Psoas muscle (tissue), 8 donors: Measurements from ENCODE around the gene SCN7A. TPM values are rescaled to one million over a fixed set of nuclear protein-coding genes. Genes with fewer than 3 reads are reported as not detected.
A peak's percentile ranks its signal among the peaks of the same experiment; 100 is the strongest.

Experiments
- ATAC-seq, 4 donors: fragments of 200-7000 bp; cut with Tn5 transposase; one replicate each; pipeline ENCODE4 v1.9.1; 2020; ENCODE audit warnings: moderate library complexity in 3 of 4, mild to moderate bottlenecking in 2 of 4
- DNase-seq, 2 donors: peaks; one replicate each; pipeline ENCODE4 v3.0.0-alpha.2; 2020
- H3K27ac ChIP-seq: fragments of 200-600 bp; one replicate; pipeline ENCODE4 v1.8.0; 2022
- H3K27me3 ChIP-seq, 3 donors: fragments of 200-600 bp in 1 of 3; one replicate each; pipeline versions ENCODE4 v1.6.1 to v1.8.0; 2013 to 2022; ENCODE audit warnings: low read length in 2 of 3, mild to moderate bottlenecking in 2 of 3, moderate library complexity in 1 of 3; ENCODE audit not compliant: insufficient read depth in 3 of 3
- H3K36me3 ChIP-seq, 2 donors: fragments of 200-600 bp in 1 of 2; one replicate each; pipeline versions ENCODE4 v1.6.1 to v1.8.0; 2013 to 2022; ENCODE audit warnings: low read depth in 1 of 2, mild to moderate bottlenecking in 1 of 2, moderate library complexity in 1 of 2; ENCODE audit not compliant: insufficient read depth in 1 of 2
- H3K4me1 ChIP-seq: fragments of 200-600 bp; one replicate; pipeline ENCODE4 v1.8.0; 2022
- H3K4me3 ChIP-seq: fragments of 200-600 bp; one replicate; pipeline ENCODE4 v1.8.0; 2022; ENCODE audit warnings: mild to moderate bottlenecking
- H3K9me3 ChIP-seq: fragments of 200-600 bp; one replicate; pipeline ENCODE4 v1.8.0; 2022
- CTCF ChIP-seq: fragments of 200-600 bp; IDR thresholded peaks from one replicate; pipeline ENCODE4 v1.8.0; 2022; ENCODE audit warnings: antibody characterized with exemption
- WGBS, 3 donors: extraction: QIAGEN DNeasy Blood & Tissue Kit; methylation state at CpG; one replicate each; pipeline versions ENCODE4 v1.1.6 to v1.1.7; 2013; 5-methylcytosine and 5-hydroxymethylcytosine counted together
- intact Hi-C, 2 donors: fragments of 100-400 bp; cut with DNase I; formaldehyde crosslinking; loops; one replicate each; pipeline versions ENCODE4 v1.11.0 to v1.14.2; 2022
- polyA plus RNA-seq, 3 donors: library from polyadenylated mRNA; stranded (reverse); fragments of 200-250 nt; gene quantifications; one replicate each; pipeline ENCODE4 v1.2.3, GENCODE V29; 2013
- total RNA-seq, 4 donors: library from RNA; stranded (reverse); fragmentation: NEBNext Ultra II Directional in 2 of 4; extraction: Animal tissue kit (Norgen Biotek cat#: 25700) in 2 of 4; gene quantifications; one replicate each; pipeline versions ENCODE4 v1.2.1 to v1.2.4, GENCODE V29; 2021 to 2023
- donor health status: healthy with polysubstance abuse.
- donor health status: DM: no; HTN: no; CAD: no; lungs with moderate emphysema.
- donor health status: Bipolar disorder and iron deficiency.
- donor health status: healthy.
- donor health status: DM: yes; HTN: yes; CAD: no.
- donor health status: DM: no; HTN: no; CAD: no.
- donor health status: DM: no; HTN: no; CAD: no.
- donor health status: DM: yes; HTN: yes; CAD: no.

The SCN7A gene
- total and polyA plus RNA-seq, 7 donors: 1.2 to 17.3 (median 2.5) TPM

DNA sequence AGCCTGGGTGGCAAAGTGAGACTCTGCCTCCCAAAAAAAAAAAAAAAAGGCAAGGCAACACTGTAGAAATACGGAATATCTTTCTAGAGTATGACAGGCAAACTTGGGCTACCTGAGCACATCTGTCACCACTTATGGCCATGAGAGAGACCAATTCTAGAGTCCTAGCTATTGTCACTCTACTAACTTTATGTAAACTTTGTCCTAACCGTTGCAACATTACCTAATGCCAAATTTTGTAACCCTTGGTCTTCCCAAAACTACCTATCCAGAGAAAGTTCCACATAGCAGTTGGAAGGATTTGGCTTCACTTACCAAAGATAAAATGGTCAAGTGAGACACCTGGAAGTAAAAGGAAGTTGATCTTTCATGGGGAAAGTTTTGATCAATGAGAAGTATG is 26.6 kb upstream of the SCN7A start:
- Histone ChIP-seq H3K9me3 (no peaks in the 10 kb centered on the region), H3K27ac (no peak overlapping the region), H3K4me1 (no peaks in the 10 kb centered on the region), H3K27me3 (no peaks in the 10 kb centered on the region), H3K4me3 (no peak overlapping the region), H3K36me3 (no peaks in the 10 kb centered on the region)
- DNase-seq (no peak), ATAC-seq (no peak)
- 63 to 79% (median 71%) methylated on average over 2 of the region's 2 CpGs for WGBS, 3 donors
- intact Hi-C loops: no loop called here
- TF ChIP-seq CTCF: no peak

- DNase-seq (no peak), ATAC-seq (no peak)
- Histone ChIP-seq H3K27ac (no peak overlapping the region), H3K27me3 (no peaks in the 10 kb centered on the region), H3K9me3 (no peaks in the 10 kb centered on the region), H3K4me3 (peak overlapping the region; percentile 21), H3K36me3 (no peaks in the 10 kb centered on the region), H3K4me1 (no peaks in the 10 kb centered on the region)
- WGBS, 3 donors: 48 to 56% (median 53%) methylated on average over 10 of the region's 10 CpGs
- no peak for TF ChIP-seq CTCF
- intact Hi-C loops: loop anchor here in 1 of 2 donors (5.0 kb wide), 1 partner anchor 157 kb away; no protein-coding TSS in a partner anchor
Measured at GRCh38 chr2:166519391-166519962, 25.4 kb upstream of the SCN7A start.

GRCh38 chr2:166518634-166519390 is 24.8 kb upstream of the SCN7A start:
- Histone ChIP-seq H3K4me3 (peak overlapping the region; percentile 21), H3K4me1 (no peaks in the 10 kb centered on the region), H3K27me3 (no peaks in the 10 kb centered on the region), H3K27ac (no peak overlapping the region), H3K36me3 (no peaks in the 10 kb centered on the region), H3K9me3 (no peaks in the 10 kb centered on the region)
- intact Hi-C loops: loop anchor here in 1 of 2 donors (5.0 kb wide), 1 partner anchor 157 kb away; no protein-coding TSS in a partner anchor
- ATAC-seq: no peak
- WGBS, 3 donors: 55 to 73% (median 58%) methylated on average over 3 of the region's 3 CpGs
- DNase-seq: no peak
- no peak for TF ChIP-seq CTCF

DNA sequence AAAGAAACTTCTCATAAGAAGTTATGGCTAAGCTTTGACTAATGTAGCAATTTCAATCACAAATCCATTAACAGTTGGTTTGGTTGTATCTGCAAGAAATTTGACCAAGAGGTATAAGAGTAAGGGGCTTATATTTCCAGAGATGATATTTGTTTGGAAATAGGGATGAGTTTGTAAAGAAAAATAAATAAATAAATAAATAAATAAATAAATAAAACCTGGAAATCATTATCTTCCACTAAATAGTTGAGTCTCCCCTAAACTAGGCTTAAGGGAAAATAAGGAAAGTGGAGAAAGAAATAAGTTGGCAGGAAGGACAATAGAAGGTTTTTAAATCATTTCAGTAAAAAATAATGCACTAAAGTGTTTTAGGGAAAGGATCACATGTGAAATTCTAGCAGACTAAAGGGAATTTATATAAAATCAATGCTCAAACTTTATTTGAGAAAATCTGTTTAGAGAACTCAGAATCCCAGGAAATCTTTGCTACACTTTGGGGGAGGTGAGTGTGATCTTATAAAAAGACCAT is 23.5 kb upstream of the SCN7A start:
- Histone ChIP-seq H3K4me1 (no peaks in the 10 kb centered on the region), H3K27ac (no peak overlapping the region), H3K9me3 (no peaks in the 10 kb centered on the region), H3K27me3 (no peaks in the 10 kb centered on the region), H3K4me3 (no peak overlapping the region), H3K36me3 (no peaks in the 10 kb centered on the region)
- intact Hi-C loops: loop anchor here in 1 of 2 donors (5.0 kb wide), 1 partner anchor 155 kb away; no protein-coding TSS in a partner anchor
- ATAC-seq (no peak), DNase-seq (no peak)
- TF ChIP-seq CTCF: no peak
